GM12874 (cell line): Measurements from ENCODE around the gene NRXN2.

Experiments used
- CTCF ChIP-seq: IDR thresholded peaks from 2 replicates; pipeline ENCODE4 v1.5.1; 2011; ENCODE audit warnings: low read depth, mild to moderate bottlenecking, control low read depth, low read length, moderate library complexity; ENCODE audit not compliant: insufficient read depth

Gene NRXN2

GRCh38 chr11:64716473-64717267 lies 6.3 kb downstream of the NRXN2 start:
- TF ChIP-seq CTCF = no peak

GRCh38 chr11:64715756-64716472 lies 7.1 kb downstream of the NRXN2 start:
- no peak for TF ChIP-seq CTCF

GRCh38 chr11:64715110-64715509 lies 7.9 kb downstream of the NRXN2 start:
- no peak for TF ChIP-seq CTCF

- no peak for TF ChIP-seq CTCF
Measured at GRCh38 chr11:64714666-64715065, 8.3 kb downstream of the NRXN2 start.

GRCh38 chr11:64713781-64714363 lies 9.1 kb downstream of the NRXN2 start:
- no peak for TF ChIP-seq CTCF

GRCh38 chr11:64713016-64713707 lies 9.8 kb downstream of the NRXN2 start:
- no peak for TF ChIP-seq CTCF
